HUDEP-2 (cell line): Measurements from ENCODE around the gene ERCC6.

Experiments
- DNase-seq, 76 experiments: peaks; one replicate each; lab custom pipeline; 2025; ENCODE audit not compliant: unreplicated experiment in 76 of 76; lab: John Stamatoyannopoulos, UW

Gene ERCC6

DNA sequence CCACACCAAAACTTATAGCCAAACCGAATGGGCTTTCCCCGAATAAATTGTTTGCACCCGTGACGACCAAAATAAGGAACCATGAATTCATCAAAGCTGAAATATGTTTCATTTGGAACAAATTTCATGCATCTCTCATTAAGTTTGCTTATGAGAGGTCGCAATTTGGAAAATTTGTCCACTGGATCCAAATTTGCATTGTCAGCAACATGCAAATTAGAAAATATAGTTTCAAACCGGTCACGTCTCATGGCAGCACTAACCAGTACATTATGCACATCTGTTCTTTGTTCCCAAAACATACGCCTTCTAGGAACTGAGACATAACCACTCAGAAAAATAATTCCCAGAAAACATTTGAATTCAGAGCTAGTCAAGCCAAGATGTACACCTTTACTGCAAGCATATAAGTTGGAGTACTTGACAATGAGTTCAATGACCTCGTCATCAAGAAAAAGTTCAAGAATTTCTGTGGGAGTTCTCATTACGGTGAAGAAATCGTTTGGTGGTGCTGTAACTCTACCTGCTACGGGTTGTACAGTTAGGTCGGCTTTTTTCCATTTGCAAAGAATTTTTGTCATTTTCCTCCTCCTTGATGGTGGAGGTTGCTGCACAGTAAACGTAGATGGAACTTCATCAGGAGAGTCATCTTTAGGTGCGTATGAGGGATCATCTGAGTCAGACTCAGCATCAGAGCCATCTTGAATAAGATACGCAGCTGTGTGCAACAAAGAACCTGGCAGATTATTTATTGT is 22.5 kb downstream of the ERCC6 start:
- DNase-seq: no peak

- DNase-seq: peak in 12 of 76 experiments; percentile 2 to 31 (median 8)
Measured at GRCh38 chr10:49512121-49512809, 26.7 kb downstream of the ERCC6 start.

- no peak for DNase-seq
Measured at GRCh38 chr10:49509771-49510303, 29.1 kb downstream of the ERCC6 start.

GRCh38 chr10:49508654-49509053 is 30.3 kb downstream of the ERCC6 start:
- DNase-seq: no peak

GRCh38 chr10:49508249-49508648 is 30.7 kb downstream of the ERCC6 start:
- DNase-seq: no peak

- DNase-seq: no peak
Measured at GRCh38 chr10:49505589-49505988, 33.3 kb downstream of the ERCC6 start.

DNA sequence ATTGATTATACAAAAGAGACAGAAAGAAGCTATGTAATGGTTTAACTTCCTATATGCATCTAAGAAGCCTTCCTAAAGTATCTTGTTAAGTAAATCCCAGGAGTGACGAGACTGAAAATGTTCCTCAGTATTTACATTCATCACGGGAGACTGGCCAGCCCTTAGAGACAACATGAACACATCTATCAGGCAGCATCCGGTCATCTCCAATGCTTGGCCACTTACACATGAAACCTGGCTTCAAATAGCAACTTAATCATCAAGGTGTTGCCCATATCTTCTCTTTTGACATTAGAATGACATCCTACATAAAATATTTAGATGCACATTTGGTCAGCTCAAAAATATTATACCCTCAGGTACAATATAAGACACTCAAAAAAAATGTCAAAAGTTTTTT is 33.8 kb downstream of the ERCC6 start:
- DNase-seq: no peak

DNA sequence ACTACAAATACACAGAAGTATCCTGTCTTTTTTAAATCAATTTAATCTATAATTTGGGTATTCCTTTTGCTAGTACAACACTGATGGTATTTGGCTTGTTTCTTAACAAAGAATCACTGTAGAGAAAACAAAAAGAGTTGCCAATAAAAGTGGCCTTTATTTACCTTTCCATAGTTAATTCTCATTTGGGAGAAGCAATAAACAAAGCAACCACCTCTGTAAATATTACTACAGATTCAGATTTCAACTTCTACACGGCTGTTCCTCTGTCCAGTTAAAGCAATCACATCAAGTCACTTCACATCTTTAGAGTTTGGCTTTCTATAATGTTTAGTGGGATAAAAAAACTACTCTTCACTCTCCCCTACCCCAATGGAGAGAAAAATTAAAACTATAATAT is 34.4 kb downstream of the ERCC6 start:
- DNase-seq: no peak

GRCh38 chr10:49502358-49502757 is 36.6 kb downstream of the ERCC6 start:
- no peak for DNase-seq

DNA sequence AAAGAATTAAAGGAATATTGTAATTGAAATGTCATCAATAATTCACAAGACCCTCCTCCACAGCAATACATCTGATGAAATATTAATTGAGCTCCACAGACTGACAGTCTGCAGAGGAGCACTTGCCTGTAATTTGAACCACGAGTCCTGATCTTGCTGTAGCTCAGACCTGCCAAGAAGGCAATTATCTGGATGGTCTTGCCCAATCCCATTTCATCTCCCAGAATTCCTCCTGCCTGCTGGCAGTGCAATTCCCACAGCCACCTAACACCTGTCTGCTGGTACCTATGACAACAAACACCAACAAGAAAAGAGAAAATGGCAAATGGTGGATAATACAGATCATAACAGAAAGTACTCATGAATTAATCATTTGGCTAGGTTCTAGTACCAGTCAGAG is 38.5 kb downstream of the ERCC6 start:
- DNase-seq: no peak

DNA sequence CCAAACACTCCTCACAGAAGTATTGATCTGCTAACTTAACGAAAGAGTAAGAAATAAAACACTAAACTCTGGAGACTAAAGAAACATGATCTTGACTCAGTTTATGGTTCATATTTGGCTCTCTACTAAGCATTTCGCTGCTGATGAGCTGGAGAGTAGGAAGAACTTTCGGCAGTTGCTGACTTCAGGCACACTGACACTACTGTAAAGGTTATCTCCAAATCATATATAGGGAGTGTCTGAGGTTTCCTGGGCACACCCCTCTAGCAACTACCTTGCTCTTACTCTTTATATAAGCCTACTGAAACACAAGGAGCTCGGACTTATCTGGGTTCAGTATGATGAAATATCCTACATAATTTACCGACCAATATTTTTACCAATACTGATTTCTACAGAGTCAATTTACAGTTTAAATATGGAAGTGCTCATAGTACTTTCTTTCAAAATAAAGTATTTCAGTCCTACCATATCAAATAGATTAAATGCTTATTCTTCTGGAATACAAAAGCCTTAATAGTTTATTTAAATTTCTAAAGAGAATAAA is 39.5 kb downstream of the ERCC6 start:
- DNase-seq: no peak

- no peak for DNase-seq
Measured at GRCh38 chr10:49498425-49498824, 40.5 kb downstream of the ERCC6 start.

GRCh38 chr10:49497358-49497757 is 41.6 kb downstream of the ERCC6 start:
- peak in 1 of 76 experiments; percentile 6 for DNase-seq

GRCh38 chr10:49488056-49488717 is 50.7 kb downstream of the ERCC6 start:
- no peak for DNase-seq

DNA sequence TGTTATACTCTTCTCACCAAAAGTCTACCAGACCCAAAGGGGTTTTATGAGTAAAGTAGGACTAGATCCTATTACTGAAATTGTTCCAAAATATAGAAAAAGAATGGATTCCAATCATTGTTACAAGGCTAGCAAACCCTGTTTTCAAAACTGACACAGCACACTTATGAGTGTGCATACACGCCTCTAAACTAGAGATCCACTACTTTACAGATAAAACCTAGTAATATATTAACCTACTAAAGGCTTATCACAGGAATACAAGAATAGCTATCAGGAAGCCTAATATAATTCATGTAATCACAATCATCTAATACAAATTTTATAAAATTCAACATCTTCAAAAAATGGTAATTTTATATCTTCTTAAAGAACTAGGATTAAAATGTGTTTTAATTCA is 52.2 kb downstream of the ERCC6 start:
- DNase-seq: no peak

GRCh38 chr10:49486009-49486408 is 52.9 kb downstream of the ERCC6 start:
- no peak for DNase-seq

DNA sequence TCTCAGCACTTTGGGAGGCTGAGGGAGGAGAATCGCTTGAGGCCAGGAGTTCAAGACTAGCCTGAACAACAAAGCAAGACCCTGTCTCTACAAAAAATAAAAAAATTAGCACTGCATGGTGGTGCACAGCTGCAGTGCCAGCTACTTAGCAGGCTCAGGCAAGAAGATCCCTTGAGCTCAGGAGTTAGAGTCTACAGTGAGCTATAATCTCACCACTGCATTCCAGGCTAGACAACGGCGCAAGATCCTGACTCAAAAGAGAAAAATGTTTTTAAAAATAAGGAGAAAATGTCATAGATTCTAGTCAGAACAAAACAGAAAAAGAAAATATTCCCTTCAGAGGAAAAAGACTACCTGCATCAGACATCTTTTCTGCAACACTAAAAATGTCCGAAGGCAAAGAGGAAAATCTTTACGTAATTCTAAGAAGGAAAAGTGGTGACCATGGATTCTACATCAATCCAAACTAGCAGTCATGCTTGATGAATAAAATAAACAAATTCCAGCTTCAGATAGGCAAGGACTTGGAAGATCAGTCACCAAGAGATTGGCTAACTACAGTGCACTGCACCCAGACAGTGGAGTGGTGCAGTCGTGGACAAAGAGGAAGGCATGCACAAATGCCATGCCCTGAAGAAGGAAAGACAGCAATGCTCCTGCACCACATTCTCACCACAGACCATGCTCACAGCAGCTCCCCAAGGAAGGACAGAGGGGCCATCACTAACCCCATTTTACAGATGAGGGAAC is 54.3 kb downstream of the ERCC6 start:
- DNase-seq: no peak

- DNase-seq: no peak
Measured at GRCh38 chr10:49478819-49479218, 60.1 kb downstream of the ERCC6 start.

DNA sequence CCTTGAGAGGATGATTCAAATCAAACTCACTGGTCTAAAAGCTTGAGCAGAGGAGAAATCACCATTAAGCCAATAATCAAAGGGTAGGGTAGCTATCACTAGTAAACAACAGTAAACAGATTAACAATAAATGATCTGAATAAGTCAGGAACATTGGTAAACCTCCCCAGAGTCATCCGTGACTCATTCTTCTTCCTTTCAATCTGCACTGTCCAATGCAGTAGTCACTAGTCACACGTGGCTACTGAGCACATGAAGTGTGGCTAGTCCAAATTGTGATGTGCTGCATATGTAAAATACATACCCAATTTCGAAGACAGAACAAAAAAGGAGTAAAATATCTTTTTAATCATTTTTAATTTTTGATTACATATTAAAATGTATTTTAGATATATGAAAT is 64.0 kb downstream of the ERCC6 start:
- no peak for DNase-seq

- no peak for DNase-seq
Measured at GRCh38 chr10:49471532-49471931, 67.4 kb downstream of the ERCC6 start.

DNA sequence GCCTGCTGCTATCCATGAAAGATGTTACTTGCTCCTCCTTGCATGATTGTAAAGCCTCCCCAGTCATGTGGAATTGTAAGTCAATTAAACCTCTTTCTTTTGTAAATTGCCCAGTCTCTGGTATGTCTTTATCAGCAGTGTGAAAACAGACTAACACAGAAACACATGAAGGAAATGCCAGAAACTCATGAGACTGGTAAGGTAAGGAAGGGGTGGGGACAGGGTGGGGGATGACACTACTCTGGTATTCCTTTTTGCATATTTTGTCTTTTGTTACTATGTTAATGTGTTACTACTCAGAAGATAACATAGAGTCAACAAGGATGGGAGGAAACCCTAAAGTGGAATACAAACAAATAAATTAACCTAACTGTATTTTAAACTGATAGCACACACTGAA is 73.2 kb downstream of the ERCC6 start:
- DNase-seq: no peak
